A549 (cell line): ENCODE data around the gene PHF10. TPM values are rescaled to one million over a fixed set of nuclear protein-coding genes. Genes with fewer than 3 reads are reported as not detected.

Experiments used
- ATAC-seq, 2 experiments: fragments of 200-7000 bp in 1 of 2; fragments of >200 bp in 1 of 2; cut with Nextera tagmentation in 1 of 2; cut with Tn5 transposase in 1 of 2; 3 replicates each; pipeline versions ENCODE4 v1.8.0 to v1.9.1; 2018 to 2020; ENCODE audit warnings: mild to moderate bottlenecking in 1 of 2, moderate library complexity in 1 of 2
- CTCF ChIA-PET: fragments of 300-600 bp; sonication (Branson Sonifier 250); formaldehyde crosslinking; extraction: SDS; loops from one replicate; lab custom pipeline; 2021; ENCODE audit warnings: antibody characterized with exemption, inconsistent platforms; lab: Yijun Ruan, JAX
- POLR2A ChIA-PET: fragments of 350-600 bp; formaldehyde crosslinking; extraction: SDS; loops from one replicate; lab custom pipeline; 2021; ENCODE audit warnings: antibody characterized with exemption, inconsistent platforms; lab: Yijun Ruan, JAX
- DNase-seq, 2 experiments: peaks; one replicate each; pipeline versions ENCODE4 v3.0.0 to v3.0.0-alpha.2; 2011 to 2016; ENCODE audit warnings: low read depth in 1 of 2, low spot score in 1 of 2
- FAIRE-seq: peaks from 2 replicates; lab custom pipeline; 2011; peaks lifted over from hg19 to GRCh38; lab: Jason Lieb, UNC
- H3K27ac ChIP-seq, 2 experiments: fragments of >200 bp; sonication (Bioruptor Twin); formaldehyde crosslinking; 3 replicates each; pipeline ENCODE4 v1.5.1; 2016 to 2017
- H3K4me1 ChIP-seq: fragments of >200 bp; sonication (Bioruptor Twin); formaldehyde crosslinking; 3 replicates; pipeline ENCODE4 v1.6.1; 2016
- H3K4me2 ChIP-seq: fragments of >200 bp; sonication (Bioruptor Twin); formaldehyde crosslinking; 3 replicates; pipeline ENCODE4 v1.6.1; 2016
- H3K4me3 ChIP-seq: fragments of >200 bp; sonication (Bioruptor Twin); formaldehyde crosslinking; 3 replicates; pipeline ENCODE4 v1.5.1; 2016
- H3K9me3 ChIP-seq: fragments of >200 bp; sonication (Bioruptor Twin); formaldehyde crosslinking; 3 replicates; pipeline ENCODE4 v1.6.1; 2016
- BHLHE40 ChIP-seq: IDR thresholded peaks from 2 replicates; pipeline ENCODE4 v1.6.1; 2012; ENCODE audit warnings: low read depth, low read length, inconsistent platforms
- CBX2 ChIP-seq: fragments of 200-600 bp; sonication (generic); IDR thresholded peaks from 2 replicates; pipeline ENCODE4 v1.6.1; 2016; ENCODE audit warnings: low read depth, mild to moderate bottlenecking, borderline replicate concordance
- EHMT2 ChIP-seq: fragments of 200-600 bp; sonication (generic); IDR thresholded peaks from 2 replicates; pipeline ENCODE4 v1.6.1; 2016; ENCODE audit warnings: antibody characterized with exemption, low read depth, mild to moderate bottlenecking, moderate library complexity
- FOSB ChIP-seq: fragments of 250-450 bp; sonication (Bioruptor Pico); IDR thresholded peaks from 2 replicates; pipeline ENCODE4 v1.5.0; 2020; ENCODE audit warnings: mild to moderate bottlenecking, moderate library complexity
- FOXS1 ChIP-seq: fragments of 250-450 bp; sonication (Bioruptor Pico); IDR thresholded peaks from 2 replicates; pipeline ENCODE4 v1.5.0; 2020; ENCODE audit warnings: mild to moderate bottlenecking, moderate library complexity
- JUNB ChIP-seq: fragments of >200 bp; sonication (Bioruptor Twin); formaldehyde crosslinking; IDR thresholded peaks from 2 replicates; pipeline ENCODE4 v1.6.1; 2016
- MAZ ChIP-seq: fragments of 150-350 bp; IDR thresholded peaks from 2 replicates; pipeline ENCODE4 v1.6.1; 2014; ENCODE audit warnings: antibody characterized with exemption, low read depth, low read length, borderline replicate concordance
- POLR2A ChIP-seq: IDR thresholded peaks from 2 replicates; pipeline ENCODE4 v1.6.1; 2012; ENCODE audit warnings: mild to moderate bottlenecking, low read length
- RAD21 ChIP-seq, 2 experiments: fragments of >200 bp in 1 of 2; sonication (Bioruptor Twin) in 1 of 2; formaldehyde crosslinking in 1 of 2; IDR thresholded peaks in 1 of 2; conservative IDR thresholded peaks in 1 of 2; 2 replicates in 1 of 2; 3 replicates in 1 of 2; pipeline ENCODE4 v1.6.1; 2012 to 2018; ENCODE audit warnings: inconsistent platforms in 1 of 2
- RARB ChIP-seq: fragments of 250-450 bp; sonication (Bioruptor Pico); IDR thresholded peaks from 2 replicates; pipeline ENCODE4 v1.8.0; 2021; ENCODE audit warnings: mild to moderate bottlenecking, moderate library complexity
- RFX5 ChIP-seq: fragments of 450-650 bp; IDR thresholded peaks from 2 replicates; pipeline ENCODE4 v1.7.1; 2014; ENCODE audit warnings: antibody characterized with exemption, mild to moderate bottlenecking, moderate library complexity
- ZNF302 ChIP-seq: fragments of 250-450 bp; sonication (Bioruptor Pico); IDR thresholded peaks from 2 replicates; pipeline ENCODE4 v1.9.0; 2021; ENCODE audit warnings: inconsistent platforms, mild to moderate bottlenecking, moderate library complexity
- ZSCAN20 ChIP-seq: fragments of 250-450 bp; sonication (Bioruptor Pico); IDR thresholded peaks from 2 replicates; pipeline ENCODE4 v1.8.0; 2022; ENCODE audit warnings: mild to moderate bottlenecking, moderate library complexity
- WGBS: methylation state at CpG from one replicate; pipeline ENCODE4 v1.1.6; 2017; ENCODE audit errors: missing lambda C conversion rate; 5-methylcytosine and 5-hydroxymethylcytosine counted together
- polyA plus RNA-seq, 4 experiments: library from polyadenylated mRNA; depleted of rRNA in 3 of 4; stranded (reverse); fragments of >200 nt; fragmentation: RNase III in 1 of 4; extraction: RNeasy Plus Mini Kit Qiagen cat#74134 plus additional on column Dnase treatment in 1 of 4; gene quantifications; 2 replicates in 3 of 4; 3 replicates in 1 of 4; pipeline ENCODE4 v1.2.3, GENCODE V29; 2011 to 2017
- TF ChIP-seq, protein P1 (sequence below): IDR thresholded peaks from 2 replicates; pipeline ENCODE4 v1.6.1; 2012; ENCODE audit warnings: low read depth, borderline replicate concordance
- TF ChIP-seq, protein P2 (sequence below): fragments of 250-450 bp; sonication (Bioruptor Pico); IDR thresholded peaks from 2 replicates; pipeline ENCODE4 v1.5.0; 2020; ENCODE audit warnings: low read depth, mild to moderate bottlenecking, moderate library complexity
- TF ChIP-seq, protein P3 (sequence below): fragments of 200-600 bp; sonication (generic); IDR thresholded peaks from 2 replicates; pipeline ENCODE4 v1.6.1; 2016; ENCODE audit warnings: antibody characterized with exemption, mild to moderate bottlenecking, moderate library complexity
- TF ChIP-seq, protein P4 (sequence below): fragments of >200 bp; sonication (Bioruptor Twin); formaldehyde crosslinking; IDR thresholded peaks from 3 replicates; pipeline ENCODE4 v1.5.1; 2016

Gene PHF10
- polyA plus RNA-seq, 2 of the 4 experiments (the other 2 are of a cell fraction): 21.9 to 29.6 TPM

DNA sequence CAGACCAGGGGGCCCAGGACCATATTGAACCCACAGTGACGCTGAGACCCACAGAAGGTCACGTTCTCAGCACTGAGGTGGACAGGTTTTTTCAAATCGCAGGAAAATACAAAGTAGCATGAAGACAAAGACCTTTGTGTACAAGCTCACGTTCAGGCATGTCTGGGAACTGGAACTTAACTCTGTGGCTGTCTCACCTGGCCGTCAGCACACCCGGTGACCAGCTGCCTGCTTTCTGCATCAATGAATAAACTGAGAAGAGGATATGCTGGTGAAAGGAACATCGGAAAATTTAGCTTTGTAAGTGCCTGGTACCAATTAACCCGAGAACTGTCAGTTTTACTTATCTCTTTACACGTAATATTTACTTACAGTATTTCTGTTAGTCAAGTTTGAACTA lies 59.0 kb downstream of the PHF10 start:
- POLR2A ChIA-PET: no interaction called here
- 88% methylated on average over 9 of the region's 9 CpGs for WGBS

DNA sequence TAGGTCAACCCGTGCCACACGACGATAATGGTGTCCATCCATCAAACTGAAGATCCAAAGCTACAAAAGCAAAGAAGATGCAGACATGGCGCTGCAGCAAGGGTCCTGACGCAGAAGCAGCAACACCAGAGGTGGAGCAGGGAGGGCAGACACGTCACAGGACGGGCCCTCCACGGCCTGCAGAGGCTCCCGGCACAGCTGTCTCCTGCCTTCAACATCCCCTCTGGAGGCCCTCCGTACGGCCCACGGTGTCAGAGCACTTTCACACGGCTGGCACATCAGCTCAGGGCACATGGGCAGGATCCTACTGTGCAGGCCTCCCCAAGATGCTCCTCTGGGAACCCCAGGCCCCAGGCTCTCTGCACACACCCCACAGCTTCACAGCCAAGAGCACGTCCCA lies 60.1 kb downstream of the PHF10 start:
- POLR2A ChIA-PET: no interaction called here
- FAIRE-seq: no peak
- no peak for TF ChIP-seq POLR2A
- TF ChIP-seq, protein P1, sequence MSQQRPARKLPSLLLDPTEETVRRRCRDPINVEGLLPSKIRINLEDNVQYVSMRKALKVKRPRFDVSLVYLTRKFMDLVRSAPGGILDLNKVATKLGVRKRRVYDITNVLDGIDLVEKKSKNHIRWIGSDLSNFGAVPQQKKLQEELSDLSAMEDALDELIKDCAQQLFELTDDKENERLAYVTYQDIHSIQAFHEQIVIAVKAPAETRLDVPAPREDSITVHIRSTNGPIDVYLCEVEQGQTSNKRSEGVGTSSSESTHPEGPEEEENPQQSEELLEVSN: no peak
- TF ChIP-seq, protein P2, sequence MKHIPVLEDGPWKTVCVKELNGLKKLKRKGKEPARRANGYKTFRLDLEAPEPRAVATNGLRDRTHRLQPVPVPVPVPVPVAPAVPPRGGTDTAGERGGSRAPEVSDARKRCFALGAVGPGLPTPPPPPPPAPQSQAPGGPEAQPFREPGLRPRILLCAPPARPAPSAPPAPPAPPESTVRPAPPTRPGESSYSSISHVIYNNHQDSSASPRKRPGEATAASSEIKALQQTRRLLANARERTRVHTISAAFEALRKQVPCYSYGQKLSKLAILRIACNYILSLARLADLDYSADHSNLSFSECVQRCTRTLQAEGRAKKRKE: no peak
- TF ChIP-seq MAZ: no peak
- no peak for TF ChIP-seq RFX5
- no peak for TF ChIP-seq BHLHE40
- no peak for TF ChIP-seq RARB (CRISPR knock-in tag)
- TF ChIP-seq FOXS1 (CRISPR knock-in tag): no peak
- TF ChIP-seq, protein P3, sequence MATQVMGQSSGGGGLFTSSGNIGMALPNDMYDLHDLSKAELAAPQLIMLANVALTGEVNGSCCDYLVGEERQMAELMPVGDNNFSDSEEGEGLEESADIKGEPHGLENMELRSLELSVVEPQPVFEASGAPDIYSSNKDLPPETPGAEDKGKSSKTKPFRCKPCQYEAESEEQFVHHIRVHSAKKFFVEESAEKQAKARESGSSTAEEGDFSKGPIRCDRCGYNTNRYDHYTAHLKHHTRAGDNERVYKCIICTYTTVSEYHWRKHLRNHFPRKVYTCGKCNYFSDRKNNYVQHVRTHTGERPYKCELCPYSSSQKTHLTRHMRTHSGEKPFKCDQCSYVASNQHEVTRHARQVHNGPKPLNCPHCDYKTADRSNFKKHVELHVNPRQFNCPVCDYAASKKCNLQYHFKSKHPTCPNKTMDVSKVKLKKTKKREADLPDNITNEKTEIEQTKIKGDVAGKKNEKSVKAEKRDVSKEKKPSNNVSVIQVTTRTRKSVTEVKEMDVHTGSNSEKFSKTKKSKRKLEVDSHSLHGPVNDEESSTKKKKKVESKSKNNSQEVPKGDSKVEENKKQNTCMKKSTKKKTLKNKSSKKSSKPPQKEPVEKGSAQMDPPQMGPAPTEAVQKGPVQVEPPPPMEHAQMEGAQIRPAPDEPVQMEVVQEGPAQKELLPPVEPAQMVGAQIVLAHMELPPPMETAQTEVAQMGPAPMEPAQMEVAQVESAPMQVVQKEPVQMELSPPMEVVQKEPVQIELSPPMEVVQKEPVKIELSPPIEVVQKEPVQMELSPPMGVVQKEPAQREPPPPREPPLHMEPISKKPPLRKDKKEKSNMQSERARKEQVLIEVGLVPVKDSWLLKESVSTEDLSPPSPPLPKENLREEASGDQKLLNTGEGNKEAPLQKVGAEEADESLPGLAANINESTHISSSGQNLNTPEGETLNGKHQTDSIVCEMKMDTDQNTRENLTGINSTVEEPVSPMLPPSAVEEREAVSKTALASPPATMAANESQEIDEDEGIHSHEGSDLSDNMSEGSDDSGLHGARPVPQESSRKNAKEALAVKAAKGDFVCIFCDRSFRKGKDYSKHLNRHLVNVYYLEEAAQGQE: no peak
- no peak for TF ChIP-seq EHMT2
- TF ChIP-seq ZNF302 (CRISPR knock-in tag): no peak
- TF ChIP-seq, all 56 proteins: peak for 0
- Histone ChIP-seq H3K4me3 (no peak overlapping the region), H3K9me3 (no peaks in the 10 kb centered on the region), H3K4me1 (no peaks in the 10 kb centered on the region), H3K4me2 (no peak overlapping the region), H3K27ac (no peak overlapping the region)
- 91% methylated on average over 10 of the region's 14 CpGs for WGBS
- no peak for ATAC-seq
- CTCF ChIA-PET: interaction anchor here (0.6 to 0.8 kb wide), 2 partner anchors 27 to 35 kb away, joined by 3 read pairs; no protein-coding TSS in a partner anchor
- no peak for DNase-seq

More for the DNA sequence above, 59.0 kb downstream of the PHF10 start:
- no peak overlapping the region for H3K4me3 ChIP-seq
- ATAC-seq (no peak), FAIRE-seq (no peak), DNase-seq (no peak)
- CTCF ChIA-PET: interaction anchor here (0.6 kb wide), 1 partner anchor 791 kb away, joined by 4 read pairs; no protein-coding TSS in a partner anchor
- H3K27ac ChIP-seq: no peak overlapping the region
- H3K9me3 ChIP-seq: no peaks in the 10 kb centered on the region
- no peak overlapping the region for H3K4me2 ChIP-seq
- TF ChIP-seq RAD21 (conservative IDR thresholded peaks at IDR 0.05 in 1 of 2, IDR thresholded peaks at IDR 0.05 in 1 of 2) (no peak), JUNB (no peak), ZSCAN20 (CRISPR knock-in tag) (no peak), POLR2A (no peak), CBX2 (no peak), RFX5 (no peak), FOSB (CRISPR knock-in tag) (no peak)
- TF ChIP-seq, protein P4, sequence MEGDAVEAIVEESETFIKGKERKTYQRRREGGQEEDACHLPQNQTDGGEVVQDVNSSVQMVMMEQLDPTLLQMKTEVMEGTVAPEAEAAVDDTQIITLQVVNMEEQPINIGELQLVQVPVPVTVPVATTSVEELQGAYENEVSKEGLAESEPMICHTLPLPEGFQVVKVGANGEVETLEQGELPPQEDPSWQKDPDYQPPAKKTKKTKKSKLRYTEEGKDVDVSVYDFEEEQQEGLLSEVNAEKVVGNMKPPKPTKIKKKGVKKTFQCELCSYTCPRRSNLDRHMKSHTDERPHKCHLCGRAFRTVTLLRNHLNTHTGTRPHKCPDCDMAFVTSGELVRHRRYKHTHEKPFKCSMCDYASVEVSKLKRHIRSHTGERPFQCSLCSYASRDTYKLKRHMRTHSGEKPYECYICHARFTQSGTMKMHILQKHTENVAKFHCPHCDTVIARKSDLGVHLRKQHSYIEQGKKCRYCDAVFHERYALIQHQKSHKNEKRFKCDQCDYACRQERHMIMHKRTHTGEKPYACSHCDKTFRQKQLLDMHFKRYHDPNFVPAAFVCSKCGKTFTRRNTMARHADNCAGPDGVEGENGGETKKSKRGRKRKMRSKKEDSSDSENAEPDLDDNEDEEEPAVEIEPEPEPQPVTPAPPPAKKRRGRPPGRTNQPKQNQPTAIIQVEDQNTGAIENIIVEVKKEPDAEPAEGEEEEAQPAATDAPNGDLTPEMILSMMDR: no peak
- TF ChIP-seq, all 56 proteins: peak for 0
- H3K4me1 ChIP-seq: no peaks in the 10 kb centered on the region
